ENCODE measurements around the gene HOXA10. TPM values are rescaled to one million over a fixed set of nuclear protein-coding genes. Genes with fewer than 3 reads are reported as not detected.

Gene HOXA10
- total and polyA plus RNA-seq, 2 experiments from 2014 or later = 7.7 to 15.1 TPM

- TF ChIP-seq EZH2phosphoT487 (IDR thresholded peaks at IDR 0.05; ENCODE audit: low read depth, severe bottlenecking, unreplicated experiment) (no peak), CTCF (IDR thresholded peaks at IDR 0.05; ENCODE audit: poor library complexity) (no peak), EZH2 (IDR thresholded peaks at IDR 0.05; ENCODE audit: borderline replicate concordance) (no peak)
- Histone ChIP-seq H3K4me2 (peak overlapping the region; percentile 96), H3K4me1 (ENCODE audit: insufficient read depth) (peaks cover 23% of the 10 kb centered on the region), H3K9me2 (replicated peaks; ENCODE audit: insufficient read depth) (no peaks in the 10 kb centered on the region), H3K36me3 (replicated peaks; ENCODE audit: insufficient read depth, low read depth) (no peaks in the 10 kb centered on the region), H3K27me3 (peaks cover 83% of the 10 kb centered on the region), H3K79me2 (peaks cover 94% of the 10 kb centered on the region), H4K20me1 (ENCODE audit: insufficient read depth, poor library complexity, severe bottlenecking) (peaks cover 36% of the 10 kb centered on the region), H3K9me3 (ENCODE audit: low read depth) (no peaks in the 10 kb centered on the region), H3K4me3 (peak overlapping the region; percentile 3), H3K27ac (peak overlapping the region; percentile 97), H2AFZ (no peak overlapping the region)
- 40% methylated on average over 9 of the region's 9 CpGs for WGBS (ENCODE audit: low lambda C conversion rate, missing lambda C conversion rate)
- no peak for DNase-seq (ENCODE audit: low spot score)
Observed at GRCh38 chr7:27194686-27195379, 20.7 kb upstream of the HOXA10 start.

GRCh38 chr7:27194002-27194352 is 19.9 kb upstream of the HOXA10 start:
- H3K4me3 ChIP-seq = peak overlapping the region; percentile 34
- WGBS (ENCODE audit: low lambda C conversion rate, missing lambda C conversion rate) = 42% methylated on average over 2 of the region's 2 CpGs
- H2AFZ ChIP-seq = no peak overlapping the region
- no peaks in the 10 kb centered on the region for H3K9me2 ChIP-seq (replicated peaks; ENCODE audit: insufficient read depth)
- no peak for DNase-seq (ENCODE audit: low spot score)
- H3K4me2 ChIP-seq = peak overlapping the region; percentile 96
- TF ChIP-seq CTCF (IDR thresholded peaks at IDR 0.05; ENCODE audit: poor library complexity) = no peak
- peak; percentile 53 for TF ChIP-seq EZH2phosphoT487 (IDR thresholded peaks at IDR 0.05; ENCODE audit: low read depth, severe bottlenecking, unreplicated experiment)
- TF ChIP-seq EZH2 (IDR thresholded peaks at IDR 0.05; ENCODE audit: borderline replicate concordance) = peak; percentile 35
- peaks cover 33% of the 10 kb centered on the region for H4K20me1 ChIP-seq (ENCODE audit: insufficient read depth, poor library complexity, severe bottlenecking)
- peaks cover 98% of the 10 kb centered on the region for H3K79me2 ChIP-seq
- H3K4me1 ChIP-seq (ENCODE audit: insufficient read depth) = peaks cover 31% of the 10 kb centered on the region
- H3K9me3 ChIP-seq (ENCODE audit: low read depth) = no peaks in the 10 kb centered on the region
- H3K27me3 ChIP-seq = peaks cover 88% of the 10 kb centered on the region
- peak overlapping the region; percentile 97 for H3K27ac ChIP-seq
- H3K36me3 ChIP-seq (replicated peaks; ENCODE audit: insufficient read depth, low read depth) = no peaks in the 10 kb centered on the region

- Histone ChIP-seq H3K4me3 (peak overlapping the region; percentile 34), H3K9me2 (replicated peaks; ENCODE audit: insufficient read depth) (no peaks in the 10 kb centered on the region), H3K4me1 (ENCODE audit: insufficient read depth) (peaks cover 35% of the 10 kb centered on the region), H3K36me3 (replicated peaks; ENCODE audit: insufficient read depth, low read depth) (no peaks in the 10 kb centered on the region), H4K20me1 (ENCODE audit: insufficient read depth, poor library complexity, severe bottlenecking) (peaks cover 28% of the 10 kb centered on the region), H3K27me3 (peaks cover 88% of the 10 kb centered on the region), H3K79me2 (peaks cover 98% of the 10 kb centered on the region), H3K27ac (peak overlapping the region; percentile 97), H2AFZ (peak overlapping the region; percentile 52), H3K9me3 (ENCODE audit: low read depth) (no peaks in the 10 kb centered on the region), H3K4me2 (peak overlapping the region; percentile 96)
- WGBS (ENCODE audit: low lambda C conversion rate, missing lambda C conversion rate) = 11% methylated on average over 29 of the region's 29 CpGs
- TF ChIP-seq EZH2phosphoT487 (IDR thresholded peaks at IDR 0.05; ENCODE audit: low read depth, severe bottlenecking, unreplicated experiment) (peak; percentile 18), CTCF (IDR thresholded peaks at IDR 0.05; ENCODE audit: poor library complexity) (no peak), EZH2 (IDR thresholded peaks at IDR 0.05; ENCODE audit: borderline replicate concordance) (peak; percentile 38)
- no peak for DNase-seq (ENCODE audit: low spot score)
Observed at GRCh38 chr7:27193335-27194001, 19.3 kb upstream of the HOXA10 start.
